Activated T-cell treated with anti-CD3 and anti-CD28 coated beads for 48 hours (primary cell): ENCODE results near the gene ABCC5.
A peak's percentile ranks its signal among the peaks of the same experiment; 100 is the strongest.
"Not testable (repeated sequence)": the region's sequence is repeated elsewhere in the genome, so short reads cannot be mapped to it uniquely, and the experiment has no call there.

ENCODE experiments used
- DNase-seq: peaks from one replicate; pipeline ENCODE4 v3.0.0-alpha.2; 2020; ENCODE audit warnings: low read depth

Gene ABCC5

GRCh38 chr3:183892610-183893214 is 125.0 kb downstream of the ABCC5 start:
- DNase-seq: no peak

- DNase-seq: no peak
These were observed 131.9 kb downstream of the ABCC5 start for GRCh38 chr3:183885766-183886165.

- DNase-seq: peak; percentile 97
These were observed 133.0 kb downstream of the ABCC5 start, which contains the start of gene PARL for GRCh38 chr3:183884427-183885296. Gene PARL, minus strand, starts transcription at chr3:183884880. Its CDS starts 34 bp downstream, at chr3:183884846.

- DNase-seq: no peak
These were observed 133.6 kb downstream of the ABCC5 start for GRCh38 chr3:183884097-183884426.

GRCh38 chr3:183883291-183884096 is 134.2 kb downstream of the ABCC5 start:
- no peak for DNase-seq

GRCh38 chr3:183880121-183880520 is 137.6 kb downstream of the ABCC5 start:
- no peak for DNase-seq

GRCh38 chr3:183879243-183879642 is 138.4 kb downstream of the ABCC5 start:
- DNase-seq: no peak

GRCh38 chr3:183878071-183878470 is 139.6 kb downstream of the ABCC5 start:
- DNase-seq: no peak

- not testable (repeated sequence) for DNase-seq
These were observed 140.5 kb downstream of the ABCC5 start for GRCh38 chr3:183877227-183877626.

- DNase-seq: no peak
These were observed 142.3 kb downstream of the ABCC5 start for GRCh38 chr3:183875411-183875810.

GRCh38 chr3:183873914-183874313 is 143.8 kb downstream of the ABCC5 start:
- no peak for DNase-seq

- DNase-seq: no peak
These were observed 146.1 kb downstream of the ABCC5 start for GRCh38 chr3:183871541-183871940.

GRCh38 chr3:183870563-183870962 is 147.1 kb downstream of the ABCC5 start:
- no peak for DNase-seq
